Stimulated activated CD4-positive, alpha-beta T cell treated with anti-CD3 and anti-CD28 coated beads, Interleukin-15, amount 100 ng/mL, for 1 hour (primary cell): Measurements from ENCODE around the gene XYLT1.

ENCODE experiments used
- DNase-seq, 2 donors: peaks; one replicate each; pipeline ENCODE4 v3.0.0-alpha.2; 2020; ENCODE audit warnings: low read depth in 1 of 2, low spot score in 1 of 2

Gene XYLT1

DNA sequence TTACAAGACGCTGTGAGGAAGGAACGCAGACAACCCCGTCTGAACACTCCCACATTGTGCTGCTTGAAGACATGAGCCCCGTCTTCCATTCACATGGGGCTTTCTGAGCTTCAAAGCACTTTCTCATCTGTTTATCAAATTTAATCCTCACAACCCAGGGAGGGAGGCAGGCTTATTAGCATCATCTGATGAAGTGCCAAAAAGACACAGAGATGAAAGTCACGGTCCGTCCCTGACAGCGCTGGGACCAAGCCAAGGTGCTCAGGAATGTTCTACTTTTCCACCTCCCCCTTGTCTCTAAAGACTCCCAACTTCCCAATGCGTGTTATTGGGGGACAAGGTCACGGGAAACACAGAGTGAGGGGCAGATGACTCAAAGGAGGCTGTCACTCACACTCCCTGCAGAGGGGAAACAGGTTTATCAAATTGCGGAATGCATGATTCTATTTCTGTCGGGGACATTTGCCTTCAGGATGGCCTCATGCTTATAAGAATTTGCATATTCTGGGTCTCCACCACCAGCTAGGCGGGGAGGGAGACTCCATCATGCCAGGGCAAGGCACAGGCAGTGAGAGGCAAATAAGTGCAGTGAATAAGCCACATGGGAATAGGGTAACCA is 10.7 kb downstream of the XYLT1 start:
- no peak for DNase-seq

DNA sequence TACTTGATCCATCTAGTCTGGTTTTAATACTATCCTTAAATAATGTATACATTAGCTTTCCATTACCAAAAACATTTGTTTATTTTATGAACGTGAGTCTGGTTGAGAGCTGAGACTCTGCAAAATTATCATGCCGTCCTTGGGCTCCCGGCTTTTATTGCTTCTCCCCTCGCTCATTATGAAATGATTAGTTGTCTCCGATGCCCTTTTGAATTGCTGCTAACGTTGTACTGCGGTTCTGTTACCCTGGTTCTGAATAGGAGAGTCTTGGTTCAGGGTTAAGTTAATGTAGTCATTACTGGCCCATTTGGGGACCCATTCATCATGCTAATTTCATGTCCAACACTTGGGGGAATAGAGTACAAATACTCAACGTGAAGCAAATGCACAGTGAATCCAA is 12.8 kb downstream of the XYLT1 start:
- no peak for DNase-seq

DNA sequence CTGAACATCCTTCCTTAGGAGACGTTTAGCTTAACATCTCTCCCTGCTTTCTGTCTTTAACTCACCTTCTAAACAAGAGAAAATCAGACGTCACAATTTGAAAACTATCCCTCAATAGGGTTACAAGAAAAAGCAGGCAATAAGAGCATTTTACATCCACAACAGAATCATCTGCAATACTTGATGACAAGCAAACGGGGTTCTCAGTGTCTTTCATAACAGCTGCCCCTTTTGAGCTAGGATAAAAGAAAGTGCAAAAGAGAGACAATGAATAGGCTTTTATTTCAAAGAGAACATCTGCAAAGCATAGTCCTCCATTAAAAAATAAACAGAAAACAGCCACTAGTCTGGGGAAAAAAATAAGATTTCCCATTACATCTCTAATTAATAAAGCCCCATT is 13.2 kb downstream of the XYLT1 start:
- no peak for DNase-seq

DNA sequence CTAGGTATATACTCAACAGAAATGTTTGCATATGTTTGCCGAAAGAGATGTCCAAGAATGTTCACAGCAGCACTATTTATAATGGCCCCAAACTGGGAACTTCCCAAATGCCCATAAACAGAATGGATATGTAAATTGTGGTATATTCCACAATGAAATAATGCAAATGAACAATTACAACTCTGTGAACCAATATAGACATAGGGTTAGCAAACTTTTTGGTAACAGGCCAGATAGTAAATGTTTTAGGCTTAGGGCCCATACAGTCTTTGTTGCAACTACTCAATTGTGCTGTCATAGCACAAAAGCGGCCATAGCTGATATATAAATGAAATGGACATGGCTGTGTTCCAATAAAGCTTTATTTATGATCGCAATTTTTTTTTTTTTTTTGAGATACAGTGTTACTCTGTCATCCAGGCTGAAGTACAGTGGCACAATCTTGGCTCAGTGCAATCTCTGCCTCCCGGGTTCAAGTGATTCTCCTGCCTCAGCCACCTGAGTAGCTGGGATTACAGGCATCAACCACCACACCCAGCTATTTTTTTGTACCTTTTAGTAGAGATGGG is 16.5 kb downstream of the XYLT1 start:
- DNase-seq = no peak

DNA sequence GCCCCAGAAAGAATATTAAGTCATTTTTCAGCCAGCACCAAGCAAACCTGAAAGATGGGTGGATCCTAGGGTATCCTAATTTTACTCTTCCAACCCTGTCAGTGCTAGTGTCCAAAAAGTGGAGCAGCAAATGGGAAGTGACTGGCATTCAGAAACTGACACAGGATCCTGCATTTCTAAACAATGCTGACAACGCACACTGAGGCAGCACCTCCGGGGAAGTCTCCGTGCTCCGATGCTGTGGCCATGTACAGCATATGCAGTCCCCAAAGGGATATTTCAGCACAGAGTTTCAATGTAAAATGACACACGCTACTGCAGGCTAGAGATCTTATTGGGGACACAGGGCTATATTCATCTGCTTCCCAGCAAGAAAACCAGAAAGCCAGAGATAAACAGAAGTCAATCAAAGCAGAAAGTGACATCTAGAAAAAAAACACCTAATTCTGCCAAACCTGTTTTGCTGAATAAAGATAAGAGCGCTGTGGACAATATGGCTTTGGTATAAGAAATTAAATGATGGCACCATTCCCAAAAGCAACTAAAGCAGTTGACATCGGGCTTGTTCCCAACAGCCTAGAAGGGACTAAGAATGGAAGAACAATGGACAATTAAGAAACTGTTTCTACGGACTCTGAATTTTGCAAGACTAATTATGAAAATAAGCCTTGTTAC is 17.3 kb downstream of the XYLT1 start:
- DNase-seq = no peak

DNA sequence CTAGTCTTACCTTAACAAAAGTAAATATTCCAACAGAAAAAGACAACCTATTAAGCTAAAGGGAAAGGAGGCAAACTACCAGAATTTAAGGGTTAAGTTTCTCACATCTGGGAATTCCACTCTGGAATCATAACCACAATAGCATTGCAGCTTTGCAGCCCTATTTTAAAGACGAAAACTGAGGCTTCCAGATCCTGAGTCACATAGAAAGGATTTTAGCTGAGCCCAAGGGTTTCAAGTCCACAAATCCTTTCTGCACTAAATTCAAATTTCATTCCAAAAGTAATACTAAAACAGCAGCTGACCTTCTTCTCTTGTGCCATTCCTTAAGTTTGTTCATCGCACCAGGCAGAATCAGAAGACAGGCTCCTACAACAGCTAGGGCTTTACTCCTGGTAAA is 17.8 kb downstream of the XYLT1 start:
- DNase-seq = no peak

DNA sequence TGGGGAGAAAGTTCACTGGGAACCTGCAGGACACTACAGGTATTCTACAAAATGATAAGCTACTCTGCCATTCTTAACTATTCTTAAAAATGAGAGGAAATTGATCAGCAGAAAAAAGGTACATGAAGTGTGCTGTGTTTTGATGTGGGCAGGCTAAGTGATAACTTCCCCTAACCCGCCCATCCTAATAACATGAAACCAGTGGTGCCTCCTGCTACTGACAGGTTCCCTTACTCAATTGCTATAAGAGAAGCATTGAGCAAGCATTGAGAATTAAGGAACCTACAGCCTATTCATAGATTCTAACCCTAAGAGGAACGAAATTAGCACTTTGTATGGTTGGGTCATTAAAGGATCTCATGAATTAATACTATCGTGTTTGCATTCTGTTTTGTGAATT is 18.9 kb downstream of the XYLT1 start:
- DNase-seq = no peak

DNA sequence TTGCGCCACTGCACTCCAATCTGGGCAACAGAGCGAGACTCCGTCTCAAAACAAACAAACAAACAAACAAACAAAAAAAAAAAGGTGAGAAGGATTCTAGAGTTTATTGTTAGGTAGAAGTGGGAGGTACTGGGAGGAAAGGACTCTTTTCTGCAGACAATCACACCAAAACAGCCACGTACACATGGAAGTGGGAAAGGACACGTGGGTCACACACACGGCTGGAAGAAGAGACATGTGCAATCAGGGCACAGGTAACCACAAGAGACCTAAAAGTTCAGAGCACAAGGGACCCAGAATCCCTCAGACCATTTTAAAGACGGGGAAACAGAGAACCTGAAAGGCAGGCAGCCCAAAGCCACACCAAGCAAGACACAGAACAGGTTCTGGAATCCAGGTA is 20.5 kb downstream of the XYLT1 start:
- no peak for DNase-seq

DNA sequence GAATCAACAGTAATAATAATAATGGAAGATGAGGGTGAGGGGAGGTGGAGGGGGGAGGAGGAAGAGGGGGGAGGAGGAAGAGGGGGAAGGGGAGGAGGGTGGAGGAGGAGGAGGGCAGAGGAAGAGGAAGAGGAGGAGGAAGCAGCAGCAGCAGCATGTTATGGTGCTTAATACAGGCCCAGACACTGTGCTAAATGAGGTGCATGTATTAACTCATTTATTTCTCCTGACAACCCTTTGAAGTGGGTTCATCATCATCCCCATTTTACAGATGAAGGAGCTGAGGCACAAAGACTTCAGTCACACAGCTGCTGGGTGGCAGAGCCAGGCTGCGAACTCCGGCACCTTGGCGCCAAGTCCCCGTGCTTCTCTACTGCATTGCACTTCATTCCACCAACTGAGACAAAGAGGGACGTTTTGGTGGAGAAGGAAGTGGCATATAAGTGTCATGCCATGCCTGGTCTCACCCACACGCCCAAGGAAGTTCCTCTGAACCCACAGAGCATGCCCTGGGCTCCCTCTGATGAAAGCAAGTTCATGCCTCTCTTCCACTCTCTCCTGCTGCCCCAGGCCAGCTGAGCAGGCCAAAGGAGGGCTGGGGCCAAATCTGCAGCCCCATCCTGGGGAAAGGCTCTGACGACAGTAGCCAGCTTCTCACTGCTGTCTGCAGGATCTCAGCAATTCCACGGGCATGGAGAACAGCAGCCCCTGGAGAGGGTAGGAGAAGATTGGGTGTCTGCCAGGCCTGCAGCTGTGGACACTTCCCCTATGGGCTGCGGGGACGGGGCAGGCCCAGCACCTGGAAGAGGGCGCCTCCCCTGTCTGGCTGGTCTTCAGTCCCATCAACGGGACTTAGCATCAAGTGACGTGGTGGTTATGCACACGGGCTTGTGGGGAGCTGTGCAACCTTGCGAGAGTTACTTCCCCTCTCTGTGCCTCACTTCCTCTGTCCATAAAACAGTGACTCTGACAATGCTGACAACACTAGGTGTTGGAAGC is 21.8 kb downstream of the XYLT1 start:
- DNase-seq = no peak

DNA sequence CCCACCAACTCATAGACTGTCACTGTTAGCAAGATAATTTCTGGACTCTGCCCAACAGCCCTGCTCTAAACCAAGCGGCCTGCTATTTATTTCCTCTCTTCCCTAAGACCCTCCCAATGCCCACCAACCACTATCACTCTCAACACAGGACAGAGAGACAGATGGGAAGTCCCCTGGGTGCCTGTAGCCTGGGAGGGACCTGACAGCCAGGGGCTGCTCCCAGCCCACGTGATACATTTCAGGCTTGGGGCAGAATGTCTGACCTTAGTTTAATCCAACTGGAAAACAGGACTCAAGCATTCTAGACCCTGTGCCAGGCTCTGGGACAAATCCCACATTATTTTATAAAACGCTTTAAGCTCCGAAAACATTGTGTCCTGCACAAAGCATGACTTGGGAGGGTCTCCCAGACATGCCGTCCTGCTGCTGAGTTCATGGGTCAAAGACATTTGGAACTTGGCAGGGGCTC is 23.6 kb downstream of the XYLT1 start:
- DNase-seq = no peak

DNA sequence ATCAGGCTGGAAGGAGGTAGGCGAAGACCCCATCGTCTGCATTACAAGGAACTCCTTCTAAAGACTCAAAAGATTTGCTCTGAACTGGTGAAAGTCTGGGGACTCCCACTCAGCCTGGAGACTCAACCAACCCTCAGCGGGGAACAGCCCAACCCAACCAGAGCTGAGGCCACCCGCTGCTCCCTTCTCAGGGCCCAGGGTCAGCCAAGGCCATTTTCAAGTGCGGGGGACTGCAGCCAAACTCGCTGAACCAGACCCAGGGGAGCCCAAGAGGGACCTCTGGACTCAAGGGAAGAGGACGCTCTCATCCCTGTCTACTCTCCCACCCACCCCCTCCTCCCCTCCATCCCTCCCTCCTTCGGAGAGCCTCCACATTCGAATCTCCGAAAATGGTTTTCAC is 24.1 kb downstream of the XYLT1 start:
- DNase-seq = no peak

DNA sequence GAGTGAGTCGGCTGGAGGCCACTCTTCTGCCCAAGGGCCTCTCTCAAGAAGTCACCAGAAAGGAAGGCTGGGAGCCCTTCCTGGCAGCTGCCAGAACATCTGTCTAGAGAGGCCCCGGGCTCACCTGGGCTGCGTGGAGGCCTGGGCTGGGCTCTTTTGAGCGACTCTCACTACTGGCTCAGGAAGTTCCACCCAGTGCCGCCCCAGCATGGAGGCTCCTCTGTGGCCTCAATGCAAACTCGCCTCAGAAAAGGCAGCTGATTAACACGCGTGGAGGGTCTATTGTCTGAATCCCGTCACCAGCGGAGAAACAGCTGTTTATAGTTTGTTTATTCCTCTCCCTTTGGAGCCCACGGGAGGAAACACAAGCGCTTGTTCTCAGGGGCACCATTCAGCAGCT is 25.3 kb downstream of the XYLT1 start:
- DNase-seq = no peak

DNA sequence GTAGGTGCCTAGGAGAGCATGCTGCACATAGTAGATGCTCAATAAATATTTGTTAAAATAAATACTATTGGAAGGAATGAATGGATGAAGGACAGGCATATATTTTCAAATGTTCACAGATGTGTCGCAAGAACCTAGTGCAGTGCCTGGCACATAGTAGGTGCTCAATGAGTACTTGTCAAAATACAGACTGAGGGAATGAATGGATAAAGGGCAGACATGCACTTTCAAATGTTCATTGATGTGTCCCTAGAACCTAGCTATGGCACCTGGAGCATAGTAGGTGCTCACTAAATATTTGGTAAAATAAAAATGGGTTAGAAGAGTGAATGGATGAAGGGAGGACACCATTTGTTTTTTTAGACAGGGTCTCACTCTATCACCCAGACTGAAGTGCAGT is 26.1 kb downstream of the XYLT1 start:
- no peak for DNase-seq

DNA sequence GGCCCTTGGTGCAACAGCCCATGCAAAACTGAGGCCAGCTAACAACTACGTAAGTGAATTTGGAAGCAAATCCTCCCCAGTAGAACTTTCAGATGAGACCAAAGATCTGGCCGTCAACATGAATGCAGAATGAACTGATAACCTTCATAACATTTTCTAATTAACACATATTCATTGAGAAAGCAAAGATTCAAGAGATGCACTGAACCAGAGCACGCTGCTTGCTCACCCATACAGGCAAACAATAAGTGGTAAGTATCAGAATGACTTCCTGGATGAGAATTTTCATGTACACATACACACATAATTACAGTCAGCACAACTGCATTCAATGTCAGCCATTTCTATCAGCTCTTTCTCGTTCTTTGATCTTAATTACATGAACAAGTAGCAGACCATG is 30.6 kb downstream of the XYLT1 start:
- DNase-seq = no peak

DNA sequence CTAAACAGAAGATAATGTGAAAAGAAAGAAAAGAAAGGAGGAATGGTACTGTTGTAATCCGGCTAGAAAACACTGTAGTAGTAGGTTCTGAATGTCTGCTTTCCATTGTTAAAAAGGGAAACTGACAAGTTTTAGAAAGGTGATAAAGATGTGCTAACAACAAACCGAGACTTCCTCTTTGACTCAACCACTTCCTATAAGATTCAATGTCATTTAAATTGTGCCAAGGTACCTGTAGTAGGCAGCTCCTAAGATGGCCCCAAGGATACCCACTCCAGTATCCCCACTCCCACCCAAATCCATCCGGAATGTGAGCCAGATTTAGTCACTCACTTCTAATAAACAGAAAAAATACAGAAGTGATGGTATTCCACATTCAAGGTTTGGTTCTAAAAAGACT is 31.2 kb downstream of the XYLT1 start:
- DNase-seq = no peak

DNA sequence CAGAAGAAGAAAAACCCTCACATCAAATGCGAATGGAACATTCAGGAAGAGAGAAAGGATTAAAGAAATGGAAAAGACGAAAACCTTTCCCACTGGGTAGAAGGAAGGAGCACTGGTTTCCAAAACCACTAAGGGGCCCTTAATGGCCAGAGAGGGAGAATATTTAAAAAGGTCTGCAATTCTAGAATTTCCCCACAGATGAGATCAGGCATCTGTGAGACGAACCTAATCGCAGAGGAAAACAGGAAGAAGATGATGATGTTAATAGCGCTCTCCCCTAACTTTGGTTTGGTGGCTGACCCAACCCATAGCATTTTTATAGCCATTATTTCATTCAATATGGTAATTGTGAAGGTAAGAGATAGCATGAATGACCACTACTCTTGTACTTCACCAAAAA is 32.8 kb downstream of the XYLT1 start:
- no peak for DNase-seq

DNA sequence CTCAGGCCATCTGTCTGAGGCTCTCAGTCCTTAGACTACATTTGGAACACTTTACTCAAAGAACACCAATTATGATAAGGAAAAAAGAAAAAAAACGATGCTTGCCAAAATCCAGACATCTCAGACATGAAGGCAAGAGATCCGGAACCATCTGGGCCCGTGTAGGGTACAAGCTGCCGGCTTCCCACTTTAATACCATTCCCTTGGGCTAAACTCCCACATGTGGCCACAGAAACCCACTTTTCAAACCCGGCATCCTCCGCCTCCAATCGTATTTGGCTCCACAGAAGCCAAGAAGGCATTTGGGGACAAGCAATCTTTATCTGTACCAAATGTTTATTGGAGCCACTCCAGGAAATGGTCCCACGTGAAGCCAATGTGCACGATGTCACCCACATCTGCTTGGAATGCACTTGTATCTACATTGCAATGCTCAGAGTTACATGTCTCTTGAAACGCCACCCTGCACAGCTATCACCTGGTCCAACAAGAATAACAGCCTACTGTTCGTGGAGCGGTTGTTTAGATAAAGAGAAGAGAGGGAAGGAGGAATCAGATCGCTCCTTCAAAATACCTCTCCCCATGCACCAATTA is 33.5 kb downstream of the XYLT1 start:
- DNase-seq = no peak

DNA sequence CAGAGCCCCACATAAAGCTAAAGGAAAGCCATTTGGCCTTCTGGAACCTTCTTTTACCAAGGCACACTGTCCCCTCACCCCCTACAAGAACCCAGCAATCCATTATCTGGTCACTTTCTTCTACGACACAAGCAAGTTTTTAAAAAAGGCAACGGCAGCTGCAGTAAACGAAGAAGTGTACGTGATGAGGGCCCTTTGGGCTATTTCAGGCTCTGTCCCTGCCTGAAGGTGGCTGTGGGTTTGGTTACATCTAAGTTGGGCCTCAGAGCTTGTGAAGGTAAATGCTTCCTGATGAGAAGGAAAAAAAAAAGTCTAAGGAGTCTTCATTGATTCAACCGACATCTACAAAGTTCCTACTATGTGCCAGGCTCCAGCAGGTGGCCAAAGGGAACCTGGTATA is 35.4 kb downstream of the XYLT1 start:
- no peak for DNase-seq

DNA sequence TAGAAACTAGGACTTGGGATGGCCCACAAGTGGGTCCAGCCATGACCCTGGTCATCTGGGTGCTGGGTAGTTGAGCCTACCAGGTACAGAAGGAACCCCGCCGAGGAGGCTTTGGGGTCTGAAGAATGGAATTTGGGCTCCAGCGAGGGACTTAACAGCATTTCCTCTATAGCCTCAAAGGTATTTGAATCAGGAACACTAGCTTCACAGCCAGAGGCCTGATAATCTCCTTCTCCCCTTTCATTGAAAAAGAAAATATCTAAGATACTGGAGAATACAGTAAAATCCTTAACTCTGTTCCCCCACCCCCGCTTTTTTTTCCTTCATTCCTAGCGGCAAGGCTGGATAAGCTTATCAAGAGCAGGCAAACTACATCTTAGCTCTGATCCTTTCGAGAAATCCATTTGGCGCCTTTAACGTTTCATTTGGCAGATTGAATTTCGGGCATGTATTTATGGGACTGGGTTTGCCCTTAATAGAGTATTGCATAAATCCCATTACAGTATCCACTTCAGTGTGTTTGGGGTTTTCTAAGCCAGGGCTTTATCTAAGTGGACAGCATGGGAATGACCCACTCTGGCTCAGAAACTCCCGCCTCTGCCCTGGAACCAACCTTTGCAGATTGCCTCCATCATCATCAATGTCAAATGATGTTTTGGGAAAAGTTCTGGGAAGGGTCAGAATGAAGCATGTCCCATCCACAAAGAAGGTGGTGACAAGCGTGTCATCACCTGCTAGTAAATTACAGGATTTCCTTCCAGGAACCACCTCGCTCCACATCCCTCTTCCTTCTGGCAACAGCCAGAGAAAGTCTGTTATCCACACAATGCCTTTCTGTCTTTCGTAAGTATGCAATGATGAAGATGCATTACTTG is 36.9 kb downstream of the XYLT1 start:
- DNase-seq = no peak

DNA sequence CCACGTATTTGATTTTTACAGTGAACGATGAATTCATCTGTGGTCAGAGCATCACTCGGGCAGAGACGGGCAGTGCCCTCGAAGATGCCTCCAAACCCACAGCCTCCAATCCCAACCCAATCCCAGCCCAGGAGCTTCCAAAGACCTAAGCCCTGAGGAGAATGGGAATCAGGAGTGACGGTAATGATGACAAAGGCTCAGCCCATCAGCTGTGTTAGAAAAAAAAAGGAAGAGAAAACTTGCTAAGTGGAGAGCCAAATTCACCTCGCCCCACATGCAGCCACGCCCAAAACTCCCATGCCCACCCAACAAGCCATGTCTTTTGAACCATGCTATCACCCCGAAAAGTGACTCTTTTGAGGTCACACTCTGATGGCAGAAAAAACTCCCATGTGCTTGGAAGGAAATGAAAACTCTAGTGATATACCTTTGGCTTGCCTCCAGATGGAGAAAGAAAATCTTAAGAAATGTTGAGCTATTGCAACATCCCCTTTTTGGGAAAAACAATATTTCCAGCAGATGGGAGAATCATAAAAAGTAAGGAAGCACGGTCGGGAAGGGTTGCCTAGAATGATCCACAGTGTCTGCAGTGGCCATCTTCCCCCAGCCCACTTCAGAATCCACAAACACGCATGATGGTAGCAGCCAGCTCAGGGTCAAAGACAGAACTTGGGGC is 37.7 kb downstream of the XYLT1 start:
- no peak for DNase-seq
